Upper lobe of left lung (tissue), 6 donors: Measurements from ENCODE around the gene MEX3D. TPM values are rescaled to one million over a fixed set of nuclear protein-coding genes. Genes with fewer than 3 reads are reported as not detected.

Source experiments
- ATAC-seq, 2 donors: fragments of 200-7000 bp; cut with Tn5 transposase; one replicate each; pipeline ENCODE4 v1.9.1; 2022; ENCODE audit warnings: mild to moderate bottlenecking in 2 of 2, moderate library complexity in 2 of 2; ENCODE audit not compliant: low FRiP score in 2 of 2
- DNase-seq, 2 donors: peaks; one replicate each; pipeline ENCODE4 v3.0.0-alpha.2; 2019 to 2020
- H3K27ac ChIP-seq, 4 donors: fragments of 200-600 bp; sonication (generic); one replicate each; pipeline ENCODE4 v1.5.1; 2016 to 2019
- H3K27me3 ChIP-seq, 4 donors: fragments of 200-600 bp; sonication (generic); one replicate each; pipeline ENCODE4 v1.5.1; 2017 to 2019
- H3K36me3 ChIP-seq, 4 donors: fragments of 200-600 bp; sonication (generic); one replicate each; pipeline ENCODE4 v1.5.1; 2016 to 2019
- H3K4me1 ChIP-seq, 4 donors: fragments of 200-600 bp; sonication (generic); one replicate each; pipeline ENCODE4 v1.5.1; 2018 to 2019
- H3K4me3 ChIP-seq, 4 donors: fragments of 200-600 bp; sonication (generic); one replicate each; pipeline ENCODE4 v1.5.1; 2017 to 2019; ENCODE audit warnings: mild to moderate bottlenecking in 2 of 4, moderate library complexity in 1 of 4
- H3K9me3 ChIP-seq, 4 donors: fragments of 200-600 bp; sonication (generic); one replicate each; pipeline ENCODE4 v1.5.1; 2018 to 2019
- CTCF ChIP-seq, 6 experiments: fragments of 450-650 bp in 4 of 6; fragments of 200-600 bp in 2 of 6; sonication (generic) in 2 of 6; IDR thresholded peaks; one replicate each; pipeline ENCODE4 v1.5.1; 2016 to 2019; ENCODE audit warnings: antibody characterized with exemption in 6 of 6
- EP300 ChIP-seq, 4 donors: sonication (generic); formaldehyde crosslinking; IDR thresholded peaks; one replicate each; pipeline ENCODE4 v1.5.1; 2017; ENCODE audit warnings: antibody characterized with exemption in 4 of 4, control low read depth in 2 of 4
- POLR2A ChIP-seq, 4 donors: fragments of 450-650 bp; IDR thresholded peaks; one replicate each; pipeline ENCODE4 v1.5.1; 2016 to 2017; ENCODE audit warnings: antibody characterized with exemption in 4 of 4, mild to moderate bottlenecking in 2 of 4
- POLR2AphosphoS5 ChIP-seq, 2 donors: sonication (generic); formaldehyde crosslinking; IDR thresholded peaks; one replicate each; pipeline ENCODE4 v1.5.1; 2017; ENCODE audit warnings: antibody characterized with exemption in 2 of 2
- WGBS, 2 donors: methylation state at CpG; one replicate each; pipeline ENCODE4 v1.1.5; 2017 to 2018; 5-methylcytosine and 5-hydroxymethylcytosine counted together
- total RNA-seq, 6 donors: library from RNA; depleted of rRNA in 4 of 6; stranded (reverse); fragments of >200 nt in 4 of 6; gene quantifications; one replicate each; pipeline versions ENCODE4 v1.1.0 to v1.2.1, GENCODE V29; 2016 to 2021
- donor health status: DM: no; HTN: no; CAD: no; lungs with moderate emphysema.
- donor health status: DM: no; HTN: yes; CAD: no; lungs with severe emphysema.

The MEX3D gene
- total RNA-seq, 6 donors from 2014 or later: 18.0 to 43.7 (median 26.5) TPM

GRCh38 chr19:1606138-1606651, 38.1 kb upstream of the MEX3D start:
- no peaks in the 10 kb centered on the region for H3K9me3 ChIP-seq
- peak overlapping the region; percentile 57 to 100 (median 80) for H3K4me3 ChIP-seq
- no peak for DNase-seq
- H3K36me3 ChIP-seq: peaks cover under 1 to 10% (median 6%) of the 10 kb centered on the region in 4 donors
- peaks cover 29 to 56% (median 35%) of the 10 kb centered on the region in 4 donors for H3K4me1 ChIP-seq
- TF ChIP-seq CTCF (IDR thresholded peaks at IDR 0.05): peak in 1 of 6 experiments; percentile 1
- no peak for TF ChIP-seq POLR2AphosphoS5 (IDR thresholded peaks at IDR 0.05)
- peak in 1 of 2 donors; percentile 10 for ATAC-seq
- WGBS, 2 donors: 18% methylated on average over 12 to 16 of the region's 16 CpGs
- peak overlapping the region; percentile 90 to 93 (median 90) for H3K27ac ChIP-seq
- no peaks in the 10 kb centered on the region for H3K27me3 ChIP-seq

GRCh38 chr19:1605236-1606137, 37.4 kb upstream of the MEX3D start, which contains the start of gene UQCR11:
Gene UQCR11, minus strand, starts transcription at chr19:1605462. Its CDS starts 53 bp downstream, at chr19:1605409.
- Histone ChIP-seq H3K36me3 (peaks cover 0 to 7% (median 3%) of the 10 kb centered on the region in 4 donors), H3K4me1 (peaks cover 29 to 56% (median 35%) of the 10 kb centered on the region in 4 donors), H3K27me3 (no peaks in the 10 kb centered on the region), H3K9me3 (no peaks in the 10 kb centered on the region), H3K4me3 (peak within 1 kb of the TSS; percentile 77 to 100 (median 90)), H3K27ac (peak within 1 kb of the TSS; percentile 90 to 93 (median 90))
- no peak for TF ChIP-seq EP300 (IDR thresholded peaks at IDR 0.05)
- TF ChIP-seq CTCF (IDR thresholded peaks at IDR 0.05): peak; percentile 34 to 86 (median 71)
- peak in 2 of 4 donors; percentile 33 to 60 for TF ChIP-seq POLR2A (IDR thresholded peaks at IDR 0.05)
- peak; percentile 66 for TF ChIP-seq POLR2AphosphoS5 (IDR thresholded peaks at IDR 0.05)
- DNase-seq: peak; percentile 95 to 96
- ATAC-seq: peak; percentile 94 to 97
- WGBS, 2 donors: 0% methylated on average over 11 to 43 of the region's 79 CpGs

GRCh38 chr19:1602091-1602707, 34.1 kb upstream of the MEX3D start:
- Histone ChIP-seq H3K27me3 (no peaks in the 10 kb centered on the region), H3K36me3 (peaks cover 8 to 29% (median 24%) of the 10 kb centered on the region in 4 donors), H3K9me3 (no peaks in the 10 kb centered on the region), H3K4me3 (no peak overlapping the region), H3K27ac (no peak overlapping the region), H3K4me1 (peaks cover 29 to 46% (median 33%) of the 10 kb centered on the region in 4 donors)
- no peak for TF ChIP-seq EP300 (IDR thresholded peaks at IDR 0.05)
- no peak for TF ChIP-seq CTCF (IDR thresholded peaks at IDR 0.05)
- TF ChIP-seq POLR2A (IDR thresholded peaks at IDR 0.05): no peak
- no peak for TF ChIP-seq POLR2AphosphoS5 (IDR thresholded peaks at IDR 0.05)
- 91 to 92% methylated on average over 21 of the region's 21 CpGs for WGBS, 2 donors
- DNase-seq: no peak
- no peak for ATAC-seq

GRCh38 chr19:1601613-1602064, 33.5 kb upstream of the MEX3D start:
- Histone ChIP-seq H3K9me3 (no peaks in the 10 kb centered on the region), H3K27ac (no peak overlapping the region), H3K4me3 (no peak overlapping the region), H3K36me3 (peaks cover 9 to 35% (median 28%) of the 10 kb centered on the region in 4 donors), H3K27me3 (no peaks in the 10 kb centered on the region), H3K4me1 (peaks cover 27 to 44% (median 31%) of the 10 kb centered on the region in 4 donors)
- no peak for TF ChIP-seq EP300 (IDR thresholded peaks at IDR 0.05)
- TF ChIP-seq CTCF (IDR thresholded peaks at IDR 0.05): no peak
- no peak for TF ChIP-seq POLR2A (IDR thresholded peaks at IDR 0.05)
- no peak for TF ChIP-seq POLR2AphosphoS5 (IDR thresholded peaks at IDR 0.05)
- WGBS, 2 donors: 91 to 93% methylated on average over 14 of the region's 14 CpGs
- DNase-seq (no peak), ATAC-seq (no peak)
